Adipose tissue (tissue), 3 donors: ENCODE results near the gene CDC42BPG. TPM values are rescaled to one million over a fixed set of nuclear protein-coding genes. Genes with fewer than 3 reads are reported as not detected.
"Not testable (repeated sequence)": the region's sequence is repeated elsewhere in the genome, so short reads cannot be mapped to it uniquely, and the experiment has no call there.

Experiments used
- H3K27ac ChIP-seq: one replicate; pipeline ENCODE4 v1.5.1; 2013; ENCODE audit warnings: low read depth, low read length
- WGBS, 3 donors: extraction: QIAGEN DNeasy Blood & Tissue Kit; methylation state at CpG; one replicate each; pipeline ENCODE4 v1.1.7; 2013; 5-methylcytosine and 5-hydroxymethylcytosine counted together
- polyA plus RNA-seq, 3 donors: library from polyadenylated mRNA; stranded (reverse); fragments of 200-250 nt; gene quantifications; one replicate each; pipeline ENCODE4 v1.2.3, GENCODE V29; 2013
- donor health status: healthy with polysubstance abuse.
- donor health status: Bipolar disorder and iron deficiency.
- donor health status: healthy.

Gene CDC42BPG
- polyA plus RNA-seq, 3 donors, result 0.90 to 9.7 (median 1.4) TPM

- no peak overlapping the region for H3K27ac ChIP-seq
- 88 to 93% (median 91%) methylated on average over 52 of the region's 52 CpGs for WGBS, 3 donors
Observed at GRCh38 chr11:64826578-64827450, 17.6 kb downstream of the CDC42BPG start.

GRCh38 chr11:64826062-64826461 lies 18.4 kb downstream of the CDC42BPG start:
- no peak overlapping the region for H3K27ac ChIP-seq
- WGBS, 3 donors, result 86 to 94% (median 89%) methylated on average over 7 of the region's 7 CpGs

GRCh38 chr11:64823568-64824119 lies 20.8 kb downstream of the CDC42BPG start:
- H3K27ac ChIP-seq, result no peak overlapping the region
- 61 to 83% (median 66%) methylated on average over 11 of the region's 11 CpGs for WGBS, 3 donors

GRCh38 chr11:64817476-64817875 lies 27.0 kb downstream of the CDC42BPG start:
- 81 to 88% (median 85%) methylated on average over 3 of the region's 3 CpGs for WGBS, 3 donors
- no peak overlapping the region for H3K27ac ChIP-seq

GRCh38 chr11:64815433-64815832 lies 29.0 kb downstream of the CDC42BPG start:
- H3K27ac ChIP-seq, result not testable (repeated sequence)
- 54 to 94% (median 91%) methylated on average over 5 of the region's 5 CpGs for WGBS, 3 donors

- no peak overlapping the region for H3K27ac ChIP-seq
- WGBS, 3 donors, result 64 to 76% (median 65%) methylated on average over 7 of the region's 7 CpGs
Observed at GRCh38 chr11:64814712-64815187, 29.7 kb downstream of the CDC42BPG start.

GRCh38 chr11:64813826-64814225 lies 30.6 kb downstream of the CDC42BPG start:
- no peak overlapping the region for H3K27ac ChIP-seq
- 30 to 86% (median 83%) methylated on average over 5 of the region's 5 CpGs for WGBS, 3 donors

- WGBS, 3 donors, result 40 to 52% (median 49%) methylated on average over 17 of the region's 17 CpGs
- no peak overlapping the region for H3K27ac ChIP-seq
Observed at GRCh38 chr11:64810891-64811272, 33.6 kb downstream of the CDC42BPG start.

- H3K27ac ChIP-seq, result no peak within 1 kb of the TSS
- WGBS, 3 donors, result 0 to 1% (median 0%) methylated on average over 45 to 46 of the region's 46 CpGs
Observed at GRCh38 chr11:64810271-64810890, 34.1 kb downstream of the CDC42BPG start, which contains the start of gene MEN1. MEN1 (minus strand) TSS chr11:64810551; CDS start chr11:64810109, 442 bp downstream.

GRCh38 chr11:64809781-64810241 lies 34.6 kb downstream of the CDC42BPG start:
- H3K27ac ChIP-seq, result no peak overlapping the region
- WGBS, 3 donors, result 2 to 10% (median 5%) methylated on average over 32 to 44 of the region's 44 CpGs

GRCh38 chr11:64805481-64805880 lies 39.0 kb downstream of the CDC42BPG start:
- WGBS, 3 donors, result 94 to 97% (median 94%) methylated on average over 9 of the region's 9 CpGs
- H3K27ac ChIP-seq, result no peak overlapping the region

GRCh38 chr11:64804346-64805210 lies 39.9 kb downstream of the CDC42BPG start:
- H3K27ac ChIP-seq, result no peak overlapping the region
- 91 to 94% (median 91%) methylated on average over 41 of the region's 41 CpGs for WGBS, 3 donors

GRCh38 chr11:64803846-64804345 lies 40.6 kb downstream of the CDC42BPG start:
- H3K27ac ChIP-seq, result no peak overlapping the region
- 42 to 44% (median 43%) methylated on average over 15 of the region's 15 CpGs for WGBS, 3 donors

GRCh38 chr11:64803158-64803845 lies 41.2 kb downstream of the CDC42BPG start, which contains the start of gene MAP4K2:
MAP4K2 (minus strand) TSS chr11:64803214; CDS start chr11:64803149, 65 bp downstream.
- WGBS, 3 donors, result 0 to 1% (median 0%) methylated on average over 18 to 58 of the region's 58 CpGs
- H3K27ac ChIP-seq, result no peak within 1 kb of the TSS

- WGBS, 3 donors, result 9 to 11% (median 10%) methylated on average over 41 to 54 of the region's 54 CpGs
- H3K27ac ChIP-seq, result no peak overlapping the region
Observed at GRCh38 chr11:64802370-64803157, 41.9 kb downstream of the CDC42BPG start.

- no peak overlapping the region for H3K27ac ChIP-seq
- WGBS, 3 donors, result 31 to 49% (median 32%) methylated on average over 13 of the region's 13 CpGs
Observed at GRCh38 chr11:64801561-64802369, 42.7 kb downstream of the CDC42BPG start.
